NCI-H510A treated with DMSO at 0.1 percent for 48 hours (cell line): ENCODE data around the gene CCDC88B.
A peak's percentile ranks its signal among the peaks of the same experiment; 100 is the strongest.

ENCODE experiments used
- DNase-seq: peaks from one replicate; lab custom pipeline; 2025; lab: John Stamatoyannopoulos, UW

The CCDC88B gene

GRCh38 chr11:64339754-64340408 lies at the start of gene CCDC88B:
TSS of gene CCDC88B (plus strand) at chr11:64340204. CDS start at chr11:64340267, 63 bp downstream.
- DNase-seq: no peak

- no peak for DNase-seq
Measured at GRCh38 chr11:64290352-64291261, 49.4 kb upstream of the CCDC88B start.

GRCh38 chr11:64291262-64291751 lies 48.7 kb upstream of the CCDC88B start, which contains the start of gene KCNK4:
TSS of gene KCNK4 (plus strand) at chr11:64291302. CDS start at chr11:64293019, 1,717 bp downstream.
- DNase-seq: no peak

GRCh38 chr11:64291752-64292459 lies 48.1 kb upstream of the CCDC88B start:
- no peak for DNase-seq

- DNase-seq: no peak
Measured at GRCh38 chr11:64292460-64293254, 47.3 kb upstream of the CCDC88B start.

GRCh38 chr11:64294774-64295173 lies 45.2 kb upstream of the CCDC88B start:
- no peak for DNase-seq

GRCh38 chr11:64295760-64296159 lies 44.2 kb upstream of the CCDC88B start:
- DNase-seq: no peak

- DNase-seq: no peak
Measured at GRCh38 chr11:64296236-64296635, 43.8 kb upstream of the CCDC88B start.

GRCh38 chr11:64296830-64297698 lies 42.9 kb upstream of the CCDC88B start:
- no peak for DNase-seq

GRCh38 chr11:64297699-64298358 lies 42.2 kb upstream of the CCDC88B start:
- no peak for DNase-seq

- DNase-seq: no peak
Measured at GRCh38 chr11:64298966-64299846, 40.8 kb upstream of the CCDC88B start.

GRCh38 chr11:64299847-64300648 lies 40.0 kb upstream of the CCDC88B start, which contains the start of gene CATSPERZ:
TSS of gene CATSPERZ (plus strand) at chr11:64300358. CDS start at chr11:64300411, 53 bp downstream.
- no peak for DNase-seq

GRCh38 chr11:64303109-64304031 lies 36.6 kb upstream of the CCDC88B start:
- DNase-seq: no peak

- no peak for DNase-seq
Measured at GRCh38 chr11:64304032-64304315, 36.0 kb upstream of the CCDC88B start.

GRCh38 chr11:64304316-64305072 lies 35.5 kb upstream of the CCDC88B start:
- peak; percentile 91 for DNase-seq

- DNase-seq: peak; percentile 99
Measured at GRCh38 chr11:64305075-64305690, 34.8 kb upstream of the CCDC88B start, which contains the start of gene ESRRA. TSS of gene ESRRA (plus strand) at chr11:64305524. CDS start at chr11:64307180, 1,656 bp downstream.
